Choroid plexus epithelial cell (primary cell): ENCODE data around the gene RAB27A.

ENCODE experiments used
- DNase-seq: peaks from one replicate; pipeline ENCODE4 v3.0.0-alpha.2; 2010; ENCODE audit warnings: low read depth
- H3K4me3 ChIP-seq: 2 replicates; pipeline ENCODE4 v1.5.1; 2011; ENCODE audit warnings: low read depth, mild to moderate bottlenecking, control low read depth, low read length, moderate library complexity
- CTCF ChIP-seq: conservative IDR thresholded peaks from 2 replicates; pipeline ENCODE4 v1.5.1; 2011; ENCODE audit warnings: low read depth, mild to moderate bottlenecking, control low read depth, inconsistent platforms, low read length, moderate library complexity

The RAB27A gene

GRCh38 chr15:55235546-55236036 lies 54.0 kb downstream of the RAB27A start:
- TF ChIP-seq CTCF = no peak
- H3K4me3 ChIP-seq = no peak overlapping the region
- DNase-seq = no peak

GRCh38 chr15:55234800-55235104 lies 54.9 kb downstream of the RAB27A start:
- no peak overlapping the region for H3K4me3 ChIP-seq
- no peak for TF ChIP-seq CTCF
- no peak for DNase-seq

- no peak for DNase-seq
- TF ChIP-seq CTCF = no peak
- no peak overlapping the region for H3K4me3 ChIP-seq
These were observed 55.4 kb downstream of the RAB27A start for GRCh38 chr15:55234104-55234799.

- no peak for DNase-seq
- no peak for TF ChIP-seq CTCF
- H3K4me3 ChIP-seq = no peak overlapping the region
These were observed 58.2 kb downstream of the RAB27A start for GRCh38 chr15:55231455-55231854.

GRCh38 chr15:55230953-55231352 lies 58.7 kb downstream of the RAB27A start:
- H3K4me3 ChIP-seq = no peak overlapping the region
- no peak for TF ChIP-seq CTCF

GRCh38 chr15:55230051-55230670 lies 59.5 kb downstream of the RAB27A start:
- DNase-seq = peak; percentile 41
- H3K4me3 ChIP-seq = no peak overlapping the region
- TF ChIP-seq CTCF = no peak

More at GRCh38 chr15:55230953-55231352, 58.7 kb downstream of the RAB27A start:
- DNase-seq = no peak

GRCh38 chr15:55226127-55226526 lies 63.5 kb downstream of the RAB27A start:
- DNase-seq = no peak
- no peak overlapping the region for H3K4me3 ChIP-seq
- TF ChIP-seq CTCF = no peak
